Prostate gland (tissue), 2 donors: ENCODE results near the gene MAPK6.

Experiments
- POLR2A ChIP-seq: fragments of 450-650 bp; IDR thresholded peaks from one replicate; pipeline ENCODE4 v1.6.1; 2016; ENCODE audit warnings: antibody characterized with exemption, mild to moderate bottlenecking
- POLR2AphosphoS5 ChIP-seq: sonication (generic); formaldehyde crosslinking; IDR thresholded peaks from one replicate; pipeline ENCODE4 v1.6.1; 2017; ENCODE audit warnings: antibody characterized with exemption
- TF ChIP-seq, protein P1 (sequence below), 4 experiments: fragments of 200-600 bp in 2 of 4; fragments of 450-650 bp in 2 of 4; sonication (generic) in 2 of 4; IDR thresholded peaks; 1 replicate in 3 of 4; 2 replicates in 1 of 4; pipeline ENCODE4 v1.5.1; 2016 to 2019; ENCODE audit warnings: antibody characterized with exemption in 4 of 4, mild to moderate bottlenecking in 2 of 4, moderate library complexity in 2 of 4

DNA sequence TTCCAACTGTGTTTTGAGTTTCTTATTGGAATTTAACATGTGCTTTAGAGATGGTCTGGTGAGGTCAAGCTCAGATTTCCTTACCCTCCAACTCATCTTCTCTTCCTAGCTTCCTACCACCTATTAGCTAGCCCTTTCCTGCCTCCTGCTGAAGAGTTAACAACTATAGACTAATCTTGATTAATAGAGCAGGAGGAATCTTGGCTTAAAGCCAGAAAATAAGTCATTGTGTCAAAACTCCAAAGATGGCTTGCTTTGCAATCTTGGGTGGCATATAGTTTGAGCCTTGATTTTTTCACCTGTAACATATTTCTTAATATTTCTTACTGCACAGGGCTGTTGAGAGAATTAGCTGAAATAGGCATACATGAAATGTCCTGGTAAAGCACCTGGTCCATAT, 66.3 kb downstream of the MAPK6 start:
- TF ChIP-seq, protein P1, sequence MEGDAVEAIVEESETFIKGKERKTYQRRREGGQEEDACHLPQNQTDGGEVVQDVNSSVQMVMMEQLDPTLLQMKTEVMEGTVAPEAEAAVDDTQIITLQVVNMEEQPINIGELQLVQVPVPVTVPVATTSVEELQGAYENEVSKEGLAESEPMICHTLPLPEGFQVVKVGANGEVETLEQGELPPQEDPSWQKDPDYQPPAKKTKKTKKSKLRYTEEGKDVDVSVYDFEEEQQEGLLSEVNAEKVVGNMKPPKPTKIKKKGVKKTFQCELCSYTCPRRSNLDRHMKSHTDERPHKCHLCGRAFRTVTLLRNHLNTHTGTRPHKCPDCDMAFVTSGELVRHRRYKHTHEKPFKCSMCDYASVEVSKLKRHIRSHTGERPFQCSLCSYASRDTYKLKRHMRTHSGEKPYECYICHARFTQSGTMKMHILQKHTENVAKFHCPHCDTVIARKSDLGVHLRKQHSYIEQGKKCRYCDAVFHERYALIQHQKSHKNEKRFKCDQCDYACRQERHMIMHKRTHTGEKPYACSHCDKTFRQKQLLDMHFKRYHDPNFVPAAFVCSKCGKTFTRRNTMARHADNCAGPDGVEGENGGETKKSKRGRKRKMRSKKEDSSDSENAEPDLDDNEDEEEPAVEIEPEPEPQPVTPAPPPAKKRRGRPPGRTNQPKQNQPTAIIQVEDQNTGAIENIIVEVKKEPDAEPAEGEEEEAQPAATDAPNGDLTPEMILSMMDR (IDR thresholded peaks at IDR 0.05), result no peak
- TF ChIP-seq POLR2AphosphoS5, result no peak
- TF ChIP-seq POLR2A, result no peak
